ENCODE results near the gene MAPRE3.

MAPRE3 gene

GRCh38 chr2:27041752-27042151 is 71.3 kb downstream of the MAPRE3 start:
- DNase-seq (ENCODE audit: low spot score) = no peak
- CTCF ChIA-PET = no interaction called here
- TF ChIP-seq, protein P1, sequence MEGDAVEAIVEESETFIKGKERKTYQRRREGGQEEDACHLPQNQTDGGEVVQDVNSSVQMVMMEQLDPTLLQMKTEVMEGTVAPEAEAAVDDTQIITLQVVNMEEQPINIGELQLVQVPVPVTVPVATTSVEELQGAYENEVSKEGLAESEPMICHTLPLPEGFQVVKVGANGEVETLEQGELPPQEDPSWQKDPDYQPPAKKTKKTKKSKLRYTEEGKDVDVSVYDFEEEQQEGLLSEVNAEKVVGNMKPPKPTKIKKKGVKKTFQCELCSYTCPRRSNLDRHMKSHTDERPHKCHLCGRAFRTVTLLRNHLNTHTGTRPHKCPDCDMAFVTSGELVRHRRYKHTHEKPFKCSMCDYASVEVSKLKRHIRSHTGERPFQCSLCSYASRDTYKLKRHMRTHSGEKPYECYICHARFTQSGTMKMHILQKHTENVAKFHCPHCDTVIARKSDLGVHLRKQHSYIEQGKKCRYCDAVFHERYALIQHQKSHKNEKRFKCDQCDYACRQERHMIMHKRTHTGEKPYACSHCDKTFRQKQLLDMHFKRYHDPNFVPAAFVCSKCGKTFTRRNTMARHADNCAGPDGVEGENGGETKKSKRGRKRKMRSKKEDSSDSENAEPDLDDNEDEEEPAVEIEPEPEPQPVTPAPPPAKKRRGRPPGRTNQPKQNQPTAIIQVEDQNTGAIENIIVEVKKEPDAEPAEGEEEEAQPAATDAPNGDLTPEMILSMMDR (conservative IDR thresholded peaks at IDR 0.05; ENCODE audit: low read depth) = no peak
- H3K27ac ChIP-seq = no peak overlapping the region
- POLR2A ChIA-PET (ENCODE audit: low non-redundant PET) = interaction anchor here (0.5 kb wide), 1 partner anchor 20 kb away, joined by 4 read pairs; no protein-coding TSS in a partner anchor

DNA sequence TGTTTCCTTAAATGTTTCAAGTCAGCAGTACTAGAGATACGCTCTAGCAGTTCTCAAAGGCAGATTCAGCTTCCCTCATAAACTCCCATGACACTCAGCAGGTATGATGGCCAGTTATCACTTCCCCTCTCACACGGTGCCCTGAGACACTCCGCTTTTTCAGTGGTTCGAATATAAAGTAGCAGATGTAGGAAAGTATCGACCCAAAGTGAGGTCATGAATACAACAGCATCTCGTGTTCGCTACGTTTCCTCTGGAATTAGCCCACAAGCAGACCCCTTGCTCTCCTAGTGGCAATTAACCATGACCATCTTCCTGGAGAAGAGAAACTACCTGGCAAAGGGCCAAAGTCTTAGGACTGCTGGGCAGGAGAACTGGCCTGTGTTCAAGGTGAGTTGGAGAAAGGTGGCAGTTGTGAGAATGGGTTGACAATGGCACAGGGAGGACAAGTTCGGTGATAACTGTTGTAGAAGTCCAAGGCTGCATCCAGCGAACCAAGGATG is 71.8 kb downstream of the MAPRE3 start:
- TF ChIP-seq, protein P1 (conservative IDR thresholded peaks at IDR 0.05; ENCODE audit: low read depth) = no peak
- no peak overlapping the region for H3K27ac ChIP-seq
- POLR2A ChIA-PET (ENCODE audit: low non-redundant PET) = interaction anchor here (0.5 kb wide), 1 partner anchor 19 kb away, joined by 4 read pairs; no protein-coding TSS in a partner anchor
- DNase-seq (ENCODE audit: low spot score) = no peak
- CTCF ChIA-PET = interaction anchor here (0.9 kb wide), 1 partner anchor 25 kb away, joined by 3 read pairs; no protein-coding TSS in a partner anchor

- DNase-seq (ENCODE audit: low spot score) = no peak
- H3K27ac ChIP-seq = no peak overlapping the region
- CTCF ChIA-PET = interaction anchor here (0.6 to 0.9 kb wide), 2 partner anchors 9 to 26 kb away, joined by 3 read pairs; no protein-coding TSS in a partner anchor
- POLR2A ChIA-PET (ENCODE audit: low non-redundant PET) = no interaction called here
- TF ChIP-seq, protein P1 (conservative IDR thresholded peaks at IDR 0.05; ENCODE audit: low read depth) = no peak
Observed at GRCh38 chr2:27042985-27043634, 72.7 kb downstream of the MAPRE3 start.

DNA sequence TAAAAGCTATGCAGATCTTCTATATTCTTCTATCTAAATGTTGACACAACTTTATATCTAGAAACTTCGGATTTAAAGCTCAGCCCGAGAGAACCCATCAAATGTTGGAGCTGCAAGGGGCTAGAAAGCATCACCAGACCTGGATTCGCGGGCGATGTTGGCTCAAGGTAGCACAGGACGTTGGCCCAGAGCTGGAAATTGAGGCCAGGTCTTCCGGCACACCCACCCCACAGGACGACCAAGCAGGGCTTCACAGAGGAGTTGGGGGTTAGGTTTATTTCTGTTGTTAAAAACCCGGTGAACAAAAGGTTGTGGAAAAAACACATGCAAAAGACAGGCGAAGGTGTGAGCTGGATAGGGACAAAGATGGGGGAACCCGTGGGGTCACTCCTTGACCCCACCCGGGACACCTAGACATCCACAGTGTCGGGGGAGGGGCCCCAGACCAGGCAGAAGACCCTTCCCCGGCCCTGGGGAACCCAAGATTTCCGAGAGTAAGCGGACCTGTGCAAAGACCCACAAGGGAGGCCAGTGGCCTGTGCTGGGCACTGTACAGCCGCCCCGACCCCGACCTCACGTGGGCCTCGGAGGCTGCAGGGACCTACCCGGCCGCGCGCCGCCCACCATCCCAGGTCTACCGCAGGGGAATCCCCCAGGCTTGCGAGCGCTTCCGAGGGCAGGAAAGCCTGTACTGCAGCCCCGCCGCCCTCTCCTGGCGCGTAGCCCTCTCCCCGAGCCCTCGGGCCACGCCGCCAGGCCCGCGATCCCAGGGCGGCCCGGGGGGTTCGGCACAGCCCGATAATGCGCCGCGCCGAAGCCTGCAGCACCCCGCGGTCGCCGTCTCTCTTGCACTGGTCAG is 79.2 kb downstream of the MAPRE3 start:
- ChIA-PET POLR2A (ENCODE audit: low non-redundant PET) (interaction anchor here (1.2 kb wide), 1 partner anchor 36 kb away, joined by 4 read pairs; no protein-coding TSS in a partner anchor), CTCF (interaction anchor here (0.6 to 1.7 kb wide), 7 partner anchors 11 to 222 kb away, joined by 3 to 6 read pairs (median 5); no protein-coding TSS in a partner anchor)
- peak overlapping the region; percentile 93 for H3K27ac ChIP-seq
- TF ChIP-seq, protein P1 (conservative IDR thresholded peaks at IDR 0.05; ENCODE audit: low read depth) = no peak
- DNase-seq (ENCODE audit: low spot score) = peak; percentile 43

DNA sequence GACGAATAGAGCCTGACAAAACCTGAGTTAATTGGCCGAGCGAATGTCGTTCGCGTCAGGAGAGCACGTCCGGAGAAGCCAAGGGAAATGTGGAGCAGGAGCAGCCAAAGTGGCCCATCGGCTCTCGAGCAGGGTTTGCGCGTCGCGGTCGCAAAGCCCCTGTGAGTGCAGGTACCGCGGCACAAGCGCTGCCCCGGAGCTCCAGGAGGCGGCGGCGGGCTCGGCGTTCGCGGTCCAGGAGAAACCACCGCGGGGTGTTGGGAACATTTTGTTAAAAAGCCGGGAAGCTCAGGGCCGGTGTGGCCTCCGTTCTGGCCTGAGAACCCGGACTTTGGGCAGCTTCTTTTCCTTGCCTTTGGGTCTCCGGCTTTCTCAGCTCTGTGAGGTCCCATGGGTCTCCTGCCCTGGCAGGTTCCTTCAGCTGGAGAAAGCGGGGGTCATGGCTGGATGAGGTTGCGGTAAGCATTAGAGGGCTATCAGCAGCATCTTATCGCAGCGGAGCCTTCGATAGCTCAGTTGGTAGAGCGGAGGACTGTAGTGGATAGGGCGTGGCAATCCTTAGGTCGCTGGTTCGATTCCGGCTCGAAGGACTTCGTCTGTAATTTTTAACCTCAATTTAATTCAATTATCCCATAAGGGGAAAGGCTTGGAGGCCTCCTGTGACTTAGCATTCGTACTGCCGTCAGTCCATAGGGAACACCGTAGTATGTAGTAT is 80.0 kb downstream of the MAPRE3 start:
- POLR2A ChIA-PET (ENCODE audit: low non-redundant PET) = interaction anchor here (0.8 to 1.6 kb wide), 4 partner anchors 14 to 35 kb away, joined by 3 to 7 read pairs (median 4); partner anchors contain the start of gene TMEM214
- peak; percentile 84 for DNase-seq (ENCODE audit: low spot score)
- TF ChIP-seq, protein P1 (conservative IDR thresholded peaks at IDR 0.05; ENCODE audit: low read depth) = peak; percentile 24; the same call in 1 of the 2 replicates
- CTCF ChIA-PET = interaction anchor here (0.5 to 1.7 kb wide), 8 partner anchors 11 to 254 kb away, joined by 3 to 6 read pairs (median 4); no protein-coding TSS in a partner anchor
- H3K27ac ChIP-seq = peak overlapping the region; percentile 93

Data from RWPE1 (cell line).